ENCODE measurements around the gene C20orf173. TPM values are rescaled to one million over a fixed set of nuclear protein-coding genes. Genes with fewer than 3 reads are reported as not detected.
A peak's percentile ranks its signal among the peaks of the same experiment; 100 is the strongest.

Gene C20orf173
- total and polyA plus RNA-seq, 7 donors: not detected

DNA sequence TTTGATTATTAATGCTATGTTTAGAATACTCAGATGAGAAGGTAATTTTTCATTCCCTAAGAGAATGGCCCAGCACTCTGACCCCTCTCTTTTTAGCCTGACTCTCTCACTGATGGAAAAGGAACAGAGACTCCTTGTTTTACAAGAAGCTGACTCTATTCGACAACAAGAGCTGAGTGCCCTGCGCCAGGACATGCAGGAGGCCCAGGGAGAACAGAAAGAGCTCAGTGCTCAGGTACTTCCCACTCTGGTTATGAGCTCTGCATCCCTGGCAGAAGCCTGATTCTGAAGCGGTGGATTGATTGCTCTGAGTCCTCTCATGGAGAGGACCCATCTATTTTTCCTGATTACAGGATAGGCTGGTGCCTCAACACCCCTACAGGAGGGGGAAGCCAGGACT lies 33.0 kb downstream of the C20orf173 start:
- 74 to 84% (median 81%) methylated on average over 3 of the region's 3 CpGs for WGBS, 3 donors
- H3K27ac ChIP-seq: peak overlapping the region; percentile 85
- H3K9me3 ChIP-seq: no peaks in the 10 kb centered on the region
- no peaks in the 10 kb centered on the region for H3K27me3 ChIP-seq (ENCODE audit: insufficient read depth in 3 of 3, low read length in 2 of 3)
- no peak for DNase-seq
- TF ChIP-seq, protein P1, sequence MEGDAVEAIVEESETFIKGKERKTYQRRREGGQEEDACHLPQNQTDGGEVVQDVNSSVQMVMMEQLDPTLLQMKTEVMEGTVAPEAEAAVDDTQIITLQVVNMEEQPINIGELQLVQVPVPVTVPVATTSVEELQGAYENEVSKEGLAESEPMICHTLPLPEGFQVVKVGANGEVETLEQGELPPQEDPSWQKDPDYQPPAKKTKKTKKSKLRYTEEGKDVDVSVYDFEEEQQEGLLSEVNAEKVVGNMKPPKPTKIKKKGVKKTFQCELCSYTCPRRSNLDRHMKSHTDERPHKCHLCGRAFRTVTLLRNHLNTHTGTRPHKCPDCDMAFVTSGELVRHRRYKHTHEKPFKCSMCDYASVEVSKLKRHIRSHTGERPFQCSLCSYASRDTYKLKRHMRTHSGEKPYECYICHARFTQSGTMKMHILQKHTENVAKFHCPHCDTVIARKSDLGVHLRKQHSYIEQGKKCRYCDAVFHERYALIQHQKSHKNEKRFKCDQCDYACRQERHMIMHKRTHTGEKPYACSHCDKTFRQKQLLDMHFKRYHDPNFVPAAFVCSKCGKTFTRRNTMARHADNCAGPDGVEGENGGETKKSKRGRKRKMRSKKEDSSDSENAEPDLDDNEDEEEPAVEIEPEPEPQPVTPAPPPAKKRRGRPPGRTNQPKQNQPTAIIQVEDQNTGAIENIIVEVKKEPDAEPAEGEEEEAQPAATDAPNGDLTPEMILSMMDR (IDR thresholded peaks at IDR 0.05): no peak
- intact Hi-C loops (cut with DNase I): loop anchor here in 1 of 2 donors (5.0 kb wide), 1 partner anchor 34 kb away; no protein-coding TSS in a partner anchor
- H3K36me3 ChIP-seq (ENCODE audit: insufficient read depth in 1 of 2, low read depth in 1 of 2): peaks cover 0 to 95% of the 10 kb centered on the region in 2 donors
- H3K4me1 ChIP-seq: peaks cover 30% of the 10 kb centered on the region
- no peak overlapping the region for H3K4me3 ChIP-seq
- no peak for ATAC-seq

DNA sequence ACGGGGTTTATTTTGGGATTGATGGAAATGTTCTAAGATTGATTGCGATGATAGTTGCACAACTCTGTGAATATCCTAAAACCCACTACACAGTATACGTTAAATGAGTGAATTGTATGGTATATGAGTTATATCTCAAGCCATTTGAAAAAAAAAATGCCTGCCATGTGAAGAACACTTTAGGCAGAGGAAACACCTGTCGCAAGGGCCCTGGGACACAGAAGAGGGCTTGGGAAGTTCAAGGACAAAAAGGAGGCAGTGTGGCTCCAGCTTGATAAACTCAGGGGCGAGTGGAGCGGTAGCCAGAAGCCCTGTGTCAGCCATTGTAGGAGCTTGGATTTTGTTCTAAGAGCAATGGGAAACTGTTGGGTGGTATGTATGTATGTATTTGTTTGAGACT lies 37.1 kb downstream of the C20orf173 start:
- DNase-seq (no peak), ATAC-seq (no peak)
- WGBS, 3 donors: 96 to 98% (median 97%) methylated on average over 6 of the region's 6 CpGs
- Histone ChIP-seq H3K9me3 (no peaks in the 10 kb centered on the region), H3K4me3 (no peak overlapping the region), H3K36me3 (ENCODE audit: insufficient read depth in 1 of 2, low read depth in 1 of 2) (peaks cover 0 to 88% of the 10 kb centered on the region in 2 donors), H3K4me1 (peaks cover 27% of the 10 kb centered on the region), H3K27me3 (ENCODE audit: insufficient read depth in 3 of 3, low read length in 2 of 3) (no peaks in the 10 kb centered on the region), H3K27ac (no peak overlapping the region)
- intact Hi-C loops (cut with DNase I): no loop called here
- TF ChIP-seq, protein P1 (IDR thresholded peaks at IDR 0.05): no peak

DNA sequence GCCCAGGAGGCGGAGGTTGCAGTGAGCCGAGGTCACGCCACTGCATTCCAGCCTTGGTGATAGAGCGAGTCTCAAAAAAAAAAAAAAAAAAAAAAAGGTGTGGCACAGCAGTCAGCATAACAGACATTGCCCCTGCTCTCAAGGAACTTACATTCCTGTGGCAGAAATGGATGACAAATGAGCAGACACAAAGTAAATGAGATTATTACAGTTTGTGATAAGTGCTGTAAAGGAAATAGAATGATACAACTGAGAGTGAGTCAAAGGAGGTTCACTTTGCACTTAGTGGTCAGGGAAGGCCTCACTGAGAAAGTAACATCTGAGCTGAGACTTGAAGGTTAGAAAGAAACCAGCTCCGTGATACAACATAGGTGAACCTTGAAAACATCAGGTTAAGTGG lies 37.6 kb downstream of the C20orf173 start:
- peaks cover 2 to 91% of the 10 kb centered on the region in 2 donors for H3K36me3 ChIP-seq (ENCODE audit: insufficient read depth in 1 of 2, low read depth in 1 of 2)
- ATAC-seq (no peak), DNase-seq (no peak)
- no peaks in the 10 kb centered on the region for H3K27me3 ChIP-seq (ENCODE audit: insufficient read depth in 3 of 3, low read length in 2 of 3)
- intact Hi-C loops (cut with DNase I): no loop called here
- no peaks in the 10 kb centered on the region for H3K9me3 ChIP-seq
- no peak overlapping the region for H3K4me3 ChIP-seq
- WGBS, 3 donors: 95 to 98% (median 96%) methylated on average over 5 of the region's 5 CpGs
- TF ChIP-seq, protein P1 (IDR thresholded peaks at IDR 0.05): no peak
- H3K4me1 ChIP-seq: peaks cover 22% of the 10 kb centered on the region
- no peak overlapping the region for H3K27ac ChIP-seq

- peaks cover 4 to 87% of the 10 kb centered on the region in 2 donors for H3K36me3 ChIP-seq (ENCODE audit: insufficient read depth in 1 of 2, low read depth in 1 of 2)
- peak overlapping the region; percentile 40 for H3K4me3 ChIP-seq
- intact Hi-C loops (cut with DNase I): no loop called here
- H3K27ac ChIP-seq: no peak overlapping the region
- H3K4me1 ChIP-seq: peaks cover 12% of the 10 kb centered on the region
- ATAC-seq (peak in 1 of 4 donors; percentile 43), DNase-seq (no peak)
- 78 to 89% (median 86%) methylated on average over 6 of the region's 6 CpGs for WGBS, 3 donors
- no peaks in the 10 kb centered on the region for H3K9me3 ChIP-seq
- H3K27me3 ChIP-seq (ENCODE audit: insufficient read depth in 3 of 3, low read length in 2 of 3): no peaks in the 10 kb centered on the region
- TF ChIP-seq, protein P1 (IDR thresholded peaks at IDR 0.05): no peak
Observed at GRCh38 chr20:35490736-35491181, 38.7 kb downstream of the C20orf173 start.

- Histone ChIP-seq H3K4me3 (no peak overlapping the region), H3K27me3 (ENCODE audit: insufficient read depth in 3 of 3, low read length in 2 of 3) (no peaks in the 10 kb centered on the region), H3K27ac (no peak overlapping the region), H3K36me3 (ENCODE audit: insufficient read depth in 1 of 2, low read depth in 1 of 2) (peaks cover 4 to 82% of the 10 kb centered on the region in 2 donors), H3K4me1 (peaks cover 2% of the 10 kb centered on the region), H3K9me3 (no peaks in the 10 kb centered on the region)
- no peak for DNase-seq
- 96 to 97% (median 96%) methylated on average over 5 of the region's 5 CpGs for WGBS, 3 donors
- no peak for ATAC-seq
- intact Hi-C loops (cut with DNase I): no loop called here
- TF ChIP-seq, protein P1 (IDR thresholded peaks at IDR 0.05): no peak
Observed at GRCh38 chr20:35489717-35490116, 39.7 kb downstream of the C20orf173 start.

Measured in psoas muscle (tissue), 8 donors.